SKM-1 (cell line): Measurements from ENCODE around the gene RPP30.
"Not testable (repeated sequence)": the region's sequence is repeated elsewhere in the genome, so short reads cannot be mapped to it uniquely, and the experiment has no call there.

Source experiments
- DNase-seq: peaks from one replicate; lab custom pipeline; 2025; ENCODE audit not compliant: unreplicated experiment; lab: John Stamatoyannopoulos, UW

The RPP30 gene

GRCh38 chr10:90871279-90871765, 452 bp upstream of the RPP30 start:
- DNase-seq = no peak

GRCh38 chr10:90872648-90873020, 860 bp downstream of the RPP30 start:
- no peak for DNase-seq

GRCh38 chr10:90879062-90879461, 7.3 kb downstream of the RPP30 start:
- DNase-seq = no peak

GRCh38 chr10:90880059-90880719, 8.4 kb downstream of the RPP30 start:
- DNase-seq = peak; percentile 15

- no peak for DNase-seq
Measured at GRCh38 chr10:90884431-90884830, 12.7 kb downstream of the RPP30 start.

GRCh38 chr10:90885176-90885575, 13.4 kb downstream of the RPP30 start:
- DNase-seq = no peak

- no peak for DNase-seq
Measured at GRCh38 chr10:90887555-90887954, 15.8 kb downstream of the RPP30 start.

- DNase-seq = no peak
Measured at GRCh38 chr10:90888387-90888786, 16.6 kb downstream of the RPP30 start.

- DNase-seq = no peak
Measured at GRCh38 chr10:90889636-90890035, 17.9 kb downstream of the RPP30 start.

- no peak for DNase-seq
Measured at GRCh38 chr10:90890347-90890746, 18.6 kb downstream of the RPP30 start.

GRCh38 chr10:90893190-90893589, 21.4 kb downstream of the RPP30 start:
- DNase-seq = no peak

GRCh38 chr10:90896916-90897315, 25.1 kb downstream of the RPP30 start:
- DNase-seq = not testable (repeated sequence)

- no peak for DNase-seq
Measured at GRCh38 chr10:90905925-90906324, 34.2 kb downstream of the RPP30 start.

- no peak for DNase-seq
Measured at GRCh38 chr10:90906596-90906995, 34.8 kb downstream of the RPP30 start.

GRCh38 chr10:90911133-90912051, 39.6 kb downstream of the RPP30 start:
- DNase-seq = peak; percentile 26

GRCh38 chr10:90912174-90912573, 40.4 kb downstream of the RPP30 start:
- no peak for DNase-seq

- no peak for DNase-seq
Measured at GRCh38 chr10:90912854-90913479, 41.2 kb downstream of the RPP30 start.

- DNase-seq = no peak
Measured at GRCh38 chr10:90913774-90914420, 42.1 kb downstream of the RPP30 start.

GRCh38 chr10:90914992-90915765, 43.4 kb downstream of the RPP30 start:
- no peak for DNase-seq

- DNase-seq = no peak
Measured at GRCh38 chr10:90915766-90916075, 43.9 kb downstream of the RPP30 start.
